PC-9 (cell line): ENCODE results near the gene COL4A1. TPM values are rescaled to one million over a fixed set of nuclear protein-coding genes. Genes with fewer than 3 reads are reported as not detected.

Experiments used
- BruUV-seq: library from RNA; stranded (reverse); fragments of 400-500 nt; replicated peaks from 2 replicates; lab custom pipeline; 2021; lab: Mats Ljungman, UMichigan
- CTCF ChIA-PET: fragments of 300-600 bp; sonication (Branson Sonifier 250); formaldehyde crosslinking; loops from one replicate; lab custom pipeline; 2022; ENCODE audit warnings: antibody characterized with exemption; lab: Charles Lee
- POLR2A ChIA-PET: fragments of 300-600 bp; sonication (Branson Sonifier 250); formaldehyde crosslinking; loops from one replicate; lab custom pipeline; 2022; ENCODE audit warnings: antibody characterized with exemption; ENCODE audit not compliant: unreplicated experiment; lab: Charles Lee
- DNase-seq, 2 experiments: peaks; one replicate each; pipeline versions ENCODE4 v3.0.0 to v3.0.0-alpha.2; 2015 to 2022; ENCODE audit warnings: mixed read lengths in 1 of 2
- H2AFZ ChIP-seq: fragments of 200-600 bp; sonication (generic); 2 replicates; pipeline ENCODE4 v1.8.1; 2017; ENCODE audit warnings: antibody characterized with exemption
- H3F3A ChIP-seq: fragments of 200-600 bp; sonication (generic); 2 replicates; pipeline ENCODE4 v1.8.1; 2017; ENCODE audit warnings: antibody characterized with exemption, mild to moderate bottlenecking, low read depth; ENCODE audit not compliant: insufficient read depth
- H3K27ac ChIP-seq: fragments of 200-600 bp; sonication (generic); 2 replicates; pipeline ENCODE4 v1.6.1; 2016; ENCODE audit warnings: mixed run types
- H3K27me3 ChIP-seq: fragments of 200-600 bp; sonication (generic); 2 replicates; pipeline ENCODE4 v1.6.1; 2016; ENCODE audit warnings: low read depth, mixed run types; ENCODE audit not compliant: insufficient read depth
- H3K36me3 ChIP-seq: fragments of 200-600 bp; sonication (generic); 2 replicates; pipeline ENCODE4 v1.6.1; 2016; ENCODE audit warnings: low read depth, mixed run types
- H3K4me1 ChIP-seq: fragments of 200-600 bp; sonication (generic); replicated peaks from 2 replicates; pipeline ENCODE4 v1.6.1; 2016; ENCODE audit warnings: mixed run types; ENCODE audit not compliant: insufficient read depth
- H3K4me2 ChIP-seq: fragments of 200-600 bp; sonication (generic); 2 replicates; pipeline ENCODE4 v1.6.1; 2017; ENCODE audit warnings: mixed run types
- H3K4me3 ChIP-seq: fragments of 200-600 bp; sonication (generic); 2 replicates; pipeline ENCODE4 v1.6.1; 2016; ENCODE audit warnings: mixed run types
- H3K79me2 ChIP-seq: fragments of 200-600 bp; sonication (generic); 2 replicates; pipeline ENCODE4 v1.6.1; 2017; ENCODE audit warnings: low read depth, mixed run types
- H3K9me2 ChIP-seq: fragments of 200-600 bp; sonication (generic); 2 replicates; pipeline ENCODE4 v1.8.1; 2017; ENCODE audit warnings: mild to moderate bottlenecking; ENCODE audit not compliant: insufficient read depth
- H3K9me3 ChIP-seq: fragments of 200-600 bp; sonication (generic); 2 replicates; pipeline ENCODE4 v1.8.1; 2016; ENCODE audit warnings: low read depth; ENCODE audit not compliant: insufficient read depth
- H4K20me1 ChIP-seq: fragments of 200-600 bp; sonication (generic); 2 replicates; pipeline ENCODE4 v1.8.1; 2017; ENCODE audit not compliant: insufficient read depth
- CTCF ChIP-seq: fragments of 200-600 bp; sonication (generic); conservative IDR thresholded peaks from 2 replicates; pipeline ENCODE4 v1.6.1; 2017; ENCODE audit warnings: mixed run types, antibody characterized with exemption, mild to moderate bottlenecking, moderate library complexity
- EZH2 ChIP-seq: fragments of 200-600 bp; sonication (generic); IDR thresholded peaks from 2 replicates; pipeline ENCODE4 v1.8.0; 2017; ENCODE audit warnings: antibody characterized with exemption, low read depth
- intact Hi-C: fragments of 100-400 bp; cut with micrococcal nuclease; formaldehyde crosslinking; loops from one replicate; pipeline ENCODE4 v1.10.0; 2022; ENCODE audit not compliant: unreplicated experiment
- total RNA-seq: library from RNA; stranded (reverse); gene quantifications from 2 replicates; pipeline ENCODE4 v1.2.3, GENCODE V29; 2021

COL4A1 gene
- total RNA-seq, 1 experiment from 2014 or later: 24.5 TPM

DNA sequence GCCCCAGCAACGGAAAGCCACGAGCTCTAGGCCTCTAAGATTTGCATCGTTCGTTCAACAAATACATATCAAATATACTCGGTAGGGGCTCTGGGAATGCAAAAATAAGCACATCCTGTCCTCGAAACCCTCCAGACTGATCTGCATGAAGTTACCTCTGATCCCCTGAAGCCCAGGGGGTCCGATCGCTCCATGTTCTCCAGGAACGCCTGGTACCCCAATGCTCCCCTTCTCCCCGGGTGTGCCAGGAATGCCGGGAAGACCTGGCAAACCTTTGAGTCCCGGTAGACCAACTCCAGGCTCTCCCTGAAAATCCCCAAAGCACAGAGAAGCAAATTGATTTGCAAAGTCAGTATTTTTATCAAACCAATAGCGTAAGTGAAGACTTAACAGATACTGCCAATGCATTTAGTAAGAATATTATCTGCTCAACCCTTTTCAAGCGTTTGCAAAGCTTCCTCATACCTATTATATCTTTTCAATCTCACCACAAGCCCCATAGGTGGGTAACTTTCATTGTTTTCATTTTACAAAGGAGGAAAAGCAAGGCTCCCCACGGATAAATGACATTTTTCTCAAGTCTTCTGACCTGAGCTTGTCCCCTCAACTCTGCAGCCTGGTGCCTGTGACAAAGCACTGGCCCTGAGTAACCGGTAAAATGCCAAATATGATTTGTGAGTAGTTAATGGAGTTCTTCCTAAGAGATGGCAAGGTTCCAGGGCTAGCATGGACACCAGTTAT lies 127.7 kb downstream of the COL4A1 start:
- Histone ChIP-seq H3K9me3 (no peaks in the 10 kb centered on the region), H3K27me3 (no peaks in the 10 kb centered on the region), H2AFZ (no peak overlapping the region), H4K20me1 (no peaks in the 10 kb centered on the region), H3K4me2 (peak overlapping the region; percentile 37; the same call in 1 of the 2 replicates), H3K4me1 (peaks cover 33% of the 10 kb centered on the region), H3K36me3 (peaks cover 5% of the 10 kb centered on the region; the same call in 1 of the 2 replicates), H3F3A (no peaks in the 10 kb centered on the region; the same call in 1 of the 2 replicates), H3K9me2 (no peaks in the 10 kb centered on the region), H3K4me3 (no peak overlapping the region), H3K79me2 (no peaks in the 10 kb centered on the region), H3K27ac (peak overlapping the region; percentile 32)
- BruUV-seq: no TSS peak
- intact Hi-C loops: no loop called here
- POLR2A ChIA-PET: interaction anchor here (0.6 to 0.8 kb wide), 4 partner anchors 43 to 691 kb away, joined by 3 to 7 read pairs (median 4); no protein-coding TSS in a partner anchor
- CTCF ChIA-PET: interaction anchor here (0.6 kb wide), 1 partner anchor 12 kb away, joined by 3 read pairs; no protein-coding TSS in a partner anchor
- peak; percentile 57 to 92 for DNase-seq
- TF ChIP-seq CTCF (no peak), EZH2 (no peak)

DNA sequence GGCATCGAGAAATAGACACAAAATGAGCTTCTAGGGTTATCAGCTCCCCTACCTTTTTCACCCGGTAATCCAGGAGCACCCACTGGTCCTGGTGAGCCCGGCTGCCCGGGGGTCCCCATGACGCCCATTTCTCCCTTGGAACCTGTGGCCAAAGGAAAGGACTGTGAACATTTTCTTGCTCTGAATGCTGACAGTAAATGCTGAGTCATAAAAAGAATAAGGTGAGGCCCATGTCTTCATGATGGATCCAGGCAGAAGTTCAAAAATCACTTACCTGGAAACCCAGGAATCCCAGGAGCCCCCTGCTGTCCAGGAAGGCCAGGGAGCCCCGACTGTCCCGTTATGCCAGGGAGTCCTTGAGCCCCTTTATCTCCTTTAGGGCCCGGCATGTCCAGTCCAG lies 129.2 kb downstream of the COL4A1 start:
- TF ChIP-seq CTCF: no peak
- TF ChIP-seq EZH2: no peak
- POLR2A ChIA-PET: no interaction called here

DNA sequence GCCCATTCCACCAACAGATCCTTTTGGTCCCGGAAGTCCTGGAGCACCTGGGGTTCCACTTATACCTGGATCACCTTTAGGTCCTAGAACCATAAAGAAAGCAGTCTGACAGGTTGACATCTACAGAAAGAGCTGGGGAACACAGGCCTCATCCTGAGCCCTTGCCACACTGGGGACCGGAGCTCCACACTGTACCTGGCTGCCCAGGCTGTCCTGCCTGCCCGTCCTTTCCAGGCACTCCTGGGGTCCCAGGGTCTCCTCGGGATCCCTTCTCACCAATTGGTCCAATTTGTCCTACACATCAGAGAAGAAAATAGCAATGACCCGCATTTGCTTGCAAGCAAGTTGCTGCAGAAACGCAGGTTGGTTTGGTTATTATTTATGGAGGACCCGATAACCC lies 130.5 kb downstream of the COL4A1 start:
- Histone ChIP-seq H2AFZ (no peak overlapping the region), H3K79me2 (no peaks in the 10 kb centered on the region), H3K27ac (no peak overlapping the region), H3K4me1 (peaks cover 40% of the 10 kb centered on the region), H3K4me2 (no peak overlapping the region), H3K9me3 (peaks cover 6% of the 10 kb centered on the region; the same call in 1 of the 2 replicates), H3K4me3 (no peak overlapping the region), H3K9me2 (no peaks in the 10 kb centered on the region), H3K36me3 (peaks cover 5% of the 10 kb centered on the region; the same call in 1 of the 2 replicates), H3K27me3 (no peaks in the 10 kb centered on the region), H3F3A (peaks cover 3% of the 10 kb centered on the region; the same call in 1 of the 2 replicates), H4K20me1 (no peaks in the 10 kb centered on the region)
- no TSS peak for BruUV-seq
- POLR2A ChIA-PET: no interaction called here
- intact Hi-C loops: no loop called here
- CTCF ChIA-PET: interaction anchor here (0.5 kb wide), 1 partner anchor 413 kb away, joined by 4 read pairs; no protein-coding TSS in a partner anchor
- peak in 1 of 2 experiments; percentile 21 for DNase-seq
- TF ChIP-seq EZH2 (no peak), CTCF (no peak)

More for the DNA sequence above, 129.2 kb downstream of the COL4A1 start:
- Histone ChIP-seq H3K9me3 (peaks cover 6% of the 10 kb centered on the region; the same call in 1 of the 2 replicates), H3F3A (peaks cover 3% of the 10 kb centered on the region; the same call in 1 of the 2 replicates), H3K4me2 (peak overlapping the region; percentile 11; the same call in 1 of the 2 replicates), H4K20me1 (no peaks in the 10 kb centered on the region), H2AFZ (no peak overlapping the region), H3K4me1 (peaks cover 40% of the 10 kb centered on the region), H3K79me2 (no peaks in the 10 kb centered on the region), H3K36me3 (peaks cover 5% of the 10 kb centered on the region; the same call in 1 of the 2 replicates), H3K9me2 (no peaks in the 10 kb centered on the region), H3K27ac (no peak overlapping the region), H3K4me3 (no peak overlapping the region), H3K27me3 (no peaks in the 10 kb centered on the region)
- no TSS peak for BruUV-seq
- intact Hi-C loops: no loop called here
- peak in 1 of 2 experiments; percentile 35 for DNase-seq
- CTCF ChIA-PET: no interaction called here
